ENCODE measurements around the gene DYRK3.

The DYRK3 gene

GRCh38 chr1:206596319-206596666 is 39.0 kb upstream of the DYRK3 start:
- no peak for DNase-seq (ENCODE audit: low read depth, low spot score)
- TF ChIP-seq, protein P1, sequence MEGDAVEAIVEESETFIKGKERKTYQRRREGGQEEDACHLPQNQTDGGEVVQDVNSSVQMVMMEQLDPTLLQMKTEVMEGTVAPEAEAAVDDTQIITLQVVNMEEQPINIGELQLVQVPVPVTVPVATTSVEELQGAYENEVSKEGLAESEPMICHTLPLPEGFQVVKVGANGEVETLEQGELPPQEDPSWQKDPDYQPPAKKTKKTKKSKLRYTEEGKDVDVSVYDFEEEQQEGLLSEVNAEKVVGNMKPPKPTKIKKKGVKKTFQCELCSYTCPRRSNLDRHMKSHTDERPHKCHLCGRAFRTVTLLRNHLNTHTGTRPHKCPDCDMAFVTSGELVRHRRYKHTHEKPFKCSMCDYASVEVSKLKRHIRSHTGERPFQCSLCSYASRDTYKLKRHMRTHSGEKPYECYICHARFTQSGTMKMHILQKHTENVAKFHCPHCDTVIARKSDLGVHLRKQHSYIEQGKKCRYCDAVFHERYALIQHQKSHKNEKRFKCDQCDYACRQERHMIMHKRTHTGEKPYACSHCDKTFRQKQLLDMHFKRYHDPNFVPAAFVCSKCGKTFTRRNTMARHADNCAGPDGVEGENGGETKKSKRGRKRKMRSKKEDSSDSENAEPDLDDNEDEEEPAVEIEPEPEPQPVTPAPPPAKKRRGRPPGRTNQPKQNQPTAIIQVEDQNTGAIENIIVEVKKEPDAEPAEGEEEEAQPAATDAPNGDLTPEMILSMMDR (IDR thresholded peaks at IDR 0.05; ENCODE audit: insufficient read depth, low read length, missing control alignments), result no peak
- POLR2A ChIA-PET, result no interaction called here
- no peak overlapping the region for H3K4me3 ChIP-seq (ENCODE audit: low read depth, low read length)
- CTCF ChIA-PET, result interaction anchor here (0.8 to 12.4 kb wide), 4 partner anchors 12 to 52 kb away, joined by 3 to 136 read pairs (median 28); partner anchors contain the start of gene EIF2D

- ChIA-PET POLR2A (no interaction called here), CTCF (interaction anchor here (2.2 to 12.4 kb wide), 5 partner anchors 9 to 110 kb away, joined by 5 to 136 read pairs (median 18); partner anchors contain the start of gene EIF2D)
- DNase-seq (ENCODE audit: low read depth, low spot score), result no peak
- TF ChIP-seq, protein P1 (IDR thresholded peaks at IDR 0.05; ENCODE audit: insufficient read depth, low read length, missing control alignments), result no peak
- no peak overlapping the region for H3K4me3 ChIP-seq (ENCODE audit: low read depth, low read length)
Observed at GRCh38 chr1:206600527-206600926, 34.8 kb upstream of the DYRK3 start.

GRCh38 chr1:206604861-206605260 is 30.5 kb upstream of the DYRK3 start:
- H3K4me3 ChIP-seq (ENCODE audit: low read depth, low read length), result no peak overlapping the region
- CTCF ChIA-PET, result interaction anchor here (0.7 to 11.5 kb wide), 3 partner anchors 58 to 440 kb away, joined by 3 to 265 read pairs (median 3); no protein-coding TSS in a partner anchor
- POLR2A ChIA-PET, result no interaction called here
- TF ChIP-seq, protein P1 (IDR thresholded peaks at IDR 0.05; ENCODE audit: insufficient read depth, low read length, missing control alignments), result no peak
- no peak for DNase-seq (ENCODE audit: low read depth, low spot score)

DNA sequence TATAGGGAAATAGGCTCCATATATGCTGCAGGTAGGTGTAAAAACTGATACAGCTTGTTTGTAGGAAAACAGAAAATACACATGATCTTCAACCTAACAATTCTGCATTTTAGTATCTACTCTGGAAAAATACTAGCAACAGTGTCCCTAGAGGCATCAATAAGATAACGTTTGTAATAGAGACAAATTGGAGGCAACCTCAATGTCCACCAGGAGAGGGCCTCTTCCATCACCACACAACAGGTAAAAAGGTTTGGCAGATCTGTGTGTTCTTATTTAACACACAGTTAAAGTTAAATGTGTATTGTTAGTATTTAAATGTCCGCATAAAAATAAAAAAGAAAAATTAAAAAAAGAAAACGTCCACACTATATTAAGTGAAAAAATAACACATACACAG is 28.5 kb upstream of the DYRK3 start:
- DNase-seq (ENCODE audit: low read depth, low spot score), result no peak
- CTCF ChIA-PET, result interaction anchor here (0.8 to 11.5 kb wide), 19 partner anchors 10 to 893 kb away, joined by 3 to 265 read pairs (median 5); partner anchors contain the start of genes CD55 and DYRK3
- POLR2A ChIA-PET, result no interaction called here

GRCh38 chr1:206608108-206608698 is 27.1 kb upstream of the DYRK3 start:
- ChIA-PET CTCF (interaction anchor here (0.6 to 11.5 kb wide), 21 partner anchors 12 to 714 kb away, joined by 3 to 265 read pairs (median 5); partner anchors contain the start of genes CD55 and DYRK3), POLR2A (no interaction called here)
- no peak for DNase-seq (ENCODE audit: low read depth, low spot score)

More for the DNA sequence above, 28.5 kb upstream of the DYRK3 start:
- TF ChIP-seq, protein P1 (IDR thresholded peaks at IDR 0.05; ENCODE audit: insufficient read depth, low read length, missing control alignments), result peak; percentile 53
- H3K4me3 ChIP-seq (ENCODE audit: low read depth, low read length), result no peak overlapping the region

More at GRCh38 chr1:206608108-206608698, 27.1 kb upstream of the DYRK3 start:
- H3K4me3 ChIP-seq (ENCODE audit: low read depth, low read length), result no peak overlapping the region
- TF ChIP-seq, protein P1 (IDR thresholded peaks at IDR 0.05; ENCODE audit: insufficient read depth, low read length, missing control alignments), result peak; percentile 77

Data from AG04449 (cell line).